Activated T-cell treated with anti-CD3 and anti-CD28 coated beads for 1 hour (primary cell): ENCODE measurements around the gene MRPL22.
"Not testable (repeated sequence)": the region's sequence is repeated elsewhere in the genome, so short reads cannot be mapped to it uniquely, and the experiment has no call there.

Experiments
- DNase-seq: peaks from one replicate; pipeline ENCODE4 v3.0.0-alpha.2; 2020; ENCODE audit warnings: low read depth

Gene MRPL22

DNA sequence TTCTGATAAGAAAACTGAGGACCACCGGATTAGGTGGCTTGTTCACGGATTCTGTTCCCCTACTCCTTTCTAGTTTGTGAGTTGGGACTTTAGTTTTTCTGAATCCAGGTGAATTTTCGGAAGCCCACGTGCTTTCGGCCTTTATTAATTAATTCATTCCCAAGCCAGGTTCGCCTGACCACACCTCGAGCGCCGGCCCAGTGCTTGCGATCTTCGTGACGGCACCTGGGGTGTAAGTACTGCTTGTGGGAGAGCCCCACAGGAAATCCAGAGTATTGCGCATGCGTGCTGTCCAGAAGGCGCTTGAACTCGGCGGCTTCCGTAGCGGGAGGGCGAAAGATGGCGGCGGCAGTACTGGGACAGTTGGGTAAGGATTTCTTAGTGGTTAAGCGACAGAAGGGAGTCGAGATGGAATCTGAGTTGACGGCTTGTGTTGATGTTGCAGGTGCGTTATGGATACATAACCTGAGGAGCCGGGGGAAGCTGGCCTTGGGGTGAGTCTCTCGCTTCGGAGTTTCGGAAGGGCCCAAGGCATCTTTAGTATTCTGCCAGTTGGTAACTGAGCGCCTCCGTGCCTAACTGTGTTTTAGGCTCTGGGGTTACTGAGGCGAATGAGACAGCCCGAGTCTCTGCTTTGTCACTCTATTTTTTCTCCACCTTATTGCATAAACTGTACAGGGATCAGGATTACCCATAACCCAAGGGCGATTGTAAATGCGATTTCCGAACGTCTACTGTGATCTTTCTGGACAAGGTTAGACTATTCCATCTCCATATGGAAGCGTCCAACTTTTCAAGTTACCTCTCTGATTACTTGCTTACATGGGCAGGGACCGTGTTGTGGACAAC, at the start of gene MRPL22:
MRPL22 (plus strand) TSS at position 302 of the 849 bp plus-strand sequence; CDS start at position 340, 38 bp downstream.
- DNase-seq = peak; percentile 92

DNA sequence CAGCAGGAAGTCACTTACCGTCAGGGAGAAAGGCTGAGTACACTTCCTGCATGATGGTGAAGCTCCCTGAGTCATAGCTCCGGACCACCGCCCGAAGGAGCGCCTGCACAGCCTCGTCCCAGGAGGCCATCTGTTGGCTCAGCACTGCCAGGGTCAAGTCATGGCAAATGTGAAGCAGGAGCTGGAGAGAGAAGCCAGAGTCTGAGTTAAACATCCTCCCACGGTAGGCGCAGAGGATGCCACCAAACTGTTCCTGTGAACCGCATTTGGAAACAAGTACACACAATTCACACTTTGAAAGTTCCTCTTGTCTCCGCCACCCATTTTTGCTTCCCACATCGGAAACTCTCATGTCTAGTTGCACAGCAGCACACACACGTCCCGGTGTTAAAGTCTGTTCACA, 48.5 kb upstream of the MRPL22 start:
- DNase-seq = no peak

DNA sequence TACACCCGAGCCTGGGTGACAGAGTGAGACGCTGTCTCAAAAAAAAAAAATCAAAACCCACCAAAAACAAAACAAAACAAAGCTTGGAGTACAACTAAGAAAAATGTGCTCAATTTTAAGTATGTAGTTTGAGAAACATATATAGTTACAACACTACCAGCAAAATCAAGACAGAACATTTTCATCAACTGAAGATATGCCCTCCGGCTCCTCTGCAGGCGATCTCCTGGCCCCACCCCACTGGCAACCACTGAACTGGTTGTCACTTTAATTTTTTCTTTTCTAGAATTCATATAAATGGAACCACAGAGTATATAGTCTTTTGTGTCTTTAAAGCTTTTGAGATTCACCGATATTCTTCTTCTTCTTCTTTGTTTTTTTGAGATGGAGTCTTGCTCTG, 47.5 kb upstream of the MRPL22 start:
- no peak for DNase-seq

DNA sequence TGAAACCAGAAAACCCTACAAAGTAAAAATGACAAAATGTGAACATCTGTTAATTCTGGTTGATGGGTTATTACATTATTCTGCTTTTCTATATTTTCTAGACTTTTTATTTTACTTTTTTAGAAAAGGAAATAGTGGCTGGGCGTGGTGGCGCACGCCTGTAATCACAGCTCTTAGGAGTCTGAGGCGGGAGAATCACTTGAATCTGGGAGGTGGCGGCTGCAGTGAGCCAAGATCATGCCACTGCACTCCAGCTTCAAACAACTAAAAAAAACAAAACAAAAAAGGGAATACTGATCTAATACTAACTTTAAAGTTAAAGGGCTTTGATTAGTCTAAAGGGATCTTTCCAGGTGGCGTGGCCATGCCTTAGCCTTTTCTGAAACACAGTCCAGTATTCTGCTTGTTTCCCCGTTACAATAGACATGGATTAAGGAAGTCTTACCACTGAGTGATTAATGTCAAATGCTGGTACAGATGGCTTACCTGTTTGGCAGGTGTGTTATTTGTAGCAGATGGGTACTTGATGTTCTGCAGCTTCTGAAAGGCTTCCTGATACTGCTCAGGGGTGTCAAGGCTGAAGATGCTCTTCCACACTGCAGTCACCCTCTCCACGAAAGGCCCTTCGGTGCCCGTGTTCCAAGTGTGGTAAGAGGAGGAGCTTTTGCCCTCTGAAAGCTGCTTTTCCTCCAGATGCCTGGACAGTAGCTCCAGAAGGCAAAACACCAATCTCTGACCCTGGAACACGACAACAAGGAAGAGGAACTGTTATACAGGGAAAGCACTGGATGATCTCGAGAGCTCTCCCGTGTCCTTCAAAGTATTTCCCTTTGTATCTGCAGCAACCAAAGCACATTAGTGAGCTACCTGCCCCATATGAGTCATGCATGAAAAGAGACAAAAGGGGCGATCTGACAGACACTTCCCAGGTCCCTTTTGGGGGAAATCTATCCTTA, 45.0 kb upstream of the MRPL22 start:
- DNase-seq = no peak

DNA sequence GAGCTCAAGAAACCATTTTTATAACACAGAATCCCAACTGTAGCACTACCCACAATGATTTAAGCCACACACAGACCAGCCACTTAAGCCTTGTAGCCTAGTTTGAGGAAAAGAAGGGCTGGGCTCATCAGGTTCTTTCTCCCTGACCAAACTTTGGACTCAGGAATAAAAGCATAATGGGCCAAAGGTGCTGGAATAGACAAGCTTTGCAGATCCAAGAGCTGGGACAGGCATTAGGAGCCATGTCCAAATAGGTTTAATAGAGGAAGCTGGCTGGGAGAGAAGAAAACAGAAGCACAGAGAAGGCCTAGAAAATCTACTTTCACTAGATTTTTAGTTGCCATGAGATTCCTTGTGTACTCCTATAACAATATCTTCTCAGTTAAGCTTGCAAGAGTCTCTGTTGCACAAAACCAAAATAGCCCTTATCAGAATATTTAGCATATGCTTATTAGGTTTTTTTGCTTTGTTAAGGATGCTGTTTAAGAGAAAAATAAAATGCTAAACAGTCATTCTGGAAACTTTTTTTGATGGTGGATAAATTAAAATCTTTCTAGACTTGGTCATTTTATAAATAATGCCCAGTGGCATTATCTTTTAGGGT, 44.2 kb upstream of the MRPL22 start:
- DNase-seq = no peak

DNA sequence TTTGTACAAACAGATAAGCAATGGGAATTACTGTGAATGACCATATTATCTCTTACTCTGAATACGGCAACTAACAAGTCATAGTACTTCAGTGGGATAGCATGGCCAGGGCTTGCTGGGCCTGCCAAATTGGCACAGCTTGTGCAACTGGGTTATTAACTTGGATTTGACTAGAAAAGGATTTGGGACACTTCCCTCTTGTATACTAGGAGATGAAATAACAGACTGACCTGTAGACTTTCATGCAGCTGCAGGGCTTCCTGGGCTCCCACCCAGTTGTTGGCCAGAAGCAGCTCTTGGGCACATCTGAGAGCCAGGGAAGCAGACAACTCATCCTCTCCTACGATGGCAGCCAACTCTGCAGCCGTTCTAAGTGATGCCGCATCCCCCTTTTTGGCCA, 42.7 kb upstream of the MRPL22 start:
- DNase-seq = no peak

DNA sequence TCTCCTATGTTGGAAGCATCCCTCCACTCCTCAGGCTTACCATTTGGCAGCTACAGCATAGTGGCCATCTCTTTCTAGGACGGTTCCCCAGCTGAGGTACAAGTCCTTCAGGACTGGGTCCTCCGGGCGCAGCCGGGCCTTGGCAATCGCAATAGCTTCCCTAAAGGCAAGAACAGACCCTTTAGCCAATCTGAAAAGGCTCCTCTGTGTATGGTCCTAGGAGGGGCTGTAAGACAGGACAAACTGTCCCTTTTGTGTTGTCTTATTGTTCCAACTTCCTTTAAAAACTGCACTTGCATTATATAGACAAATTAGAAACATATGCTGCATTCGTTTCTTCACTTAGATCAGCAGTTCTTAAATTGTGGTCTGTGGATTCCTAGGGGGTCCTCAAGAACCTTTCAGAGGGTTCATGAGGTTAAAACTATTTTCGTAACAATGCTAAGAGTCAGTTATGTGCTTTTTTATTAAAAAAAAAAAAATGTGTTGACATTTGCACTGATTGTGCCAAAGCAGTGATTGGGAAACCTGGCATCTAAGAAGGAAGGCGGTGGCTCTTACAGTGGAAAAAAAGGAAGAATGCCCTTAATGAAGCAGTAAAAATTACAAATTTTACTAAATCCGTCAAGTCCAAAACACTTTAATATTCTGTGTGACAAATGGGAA, 41.6 kb upstream of the MRPL22 start:
- no peak for DNase-seq

DNA sequence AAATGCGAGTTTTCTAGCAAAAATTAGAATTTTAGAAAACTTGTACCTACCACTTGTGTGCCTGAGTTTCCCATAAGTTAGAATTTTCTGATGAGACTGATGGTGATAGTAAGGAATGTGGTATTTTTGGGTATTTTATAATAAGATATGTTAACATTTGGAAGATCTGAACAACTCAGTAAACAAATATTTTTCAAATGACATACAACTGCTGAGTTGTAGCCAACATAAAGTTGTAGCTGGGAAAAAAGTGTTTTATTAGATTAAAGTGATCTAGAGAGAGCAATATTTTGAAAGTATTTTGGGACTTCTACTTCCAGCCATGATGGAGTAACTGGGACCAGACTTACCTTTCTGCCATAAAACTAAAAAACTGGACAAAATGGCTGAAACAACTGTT, 40.8 kb upstream of the MRPL22 start:
- DNase-seq = no peak

DNA sequence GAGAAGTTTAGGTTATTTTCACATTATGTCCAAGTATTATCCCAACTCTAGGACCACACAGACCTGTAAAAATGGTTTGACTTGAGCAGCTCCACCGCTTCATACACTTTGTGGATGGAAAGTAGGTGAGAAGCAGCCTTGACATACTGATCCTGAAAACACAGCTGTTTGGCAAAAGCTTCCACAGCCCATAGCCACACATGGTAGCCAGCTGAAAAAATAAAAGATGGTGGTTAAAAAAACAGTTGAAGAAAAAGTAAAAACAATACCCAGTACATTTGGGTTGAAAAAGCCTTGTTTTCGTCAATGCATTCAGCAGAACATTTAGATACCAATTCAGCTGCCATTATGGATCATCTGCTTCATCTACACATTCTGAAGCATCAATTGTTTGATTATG, 39.6 kb upstream of the MRPL22 start:
- DNase-seq = no peak

DNA sequence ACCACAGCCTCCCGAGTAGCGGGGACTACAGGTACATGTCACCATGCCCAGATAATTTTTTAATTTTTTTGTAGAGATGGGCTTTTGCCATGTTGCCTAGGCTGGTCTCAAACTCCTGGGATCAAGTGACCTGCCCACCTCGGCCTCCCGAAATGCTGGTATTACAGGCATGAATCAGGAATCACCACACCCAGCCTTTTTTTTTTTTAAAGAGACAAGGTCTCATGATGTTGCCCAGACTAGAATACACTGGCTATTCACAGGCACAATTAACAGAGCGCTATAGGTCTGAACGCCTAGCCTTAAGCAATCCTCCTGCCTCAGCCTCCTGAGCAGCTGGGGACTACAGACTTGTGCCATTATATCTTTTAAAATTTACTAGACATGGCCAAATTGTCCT, 39.0 kb upstream of the MRPL22 start:
- no peak for DNase-seq

DNA sequence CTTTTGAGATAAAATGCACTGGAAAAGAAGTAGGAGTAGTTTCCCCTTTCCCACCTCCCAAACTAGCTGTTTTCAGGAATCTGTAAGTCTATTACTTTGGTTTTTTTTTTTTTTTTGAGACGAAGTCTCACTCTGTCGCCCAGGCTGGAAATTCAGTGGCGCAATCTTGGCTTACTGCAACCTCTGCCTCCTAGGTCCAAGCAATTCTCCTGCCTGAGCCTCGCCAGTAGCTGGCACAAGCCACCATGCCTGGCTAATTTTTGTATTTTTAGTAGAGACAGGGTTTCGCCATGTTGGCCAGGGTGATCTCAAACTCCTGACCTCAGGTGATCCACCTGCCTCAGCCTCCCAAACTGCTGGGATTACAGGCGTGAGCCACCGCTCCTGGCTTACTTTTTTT, 35.3 kb upstream of the MRPL22 start:
- DNase-seq = not testable (repeated sequence)

DNA sequence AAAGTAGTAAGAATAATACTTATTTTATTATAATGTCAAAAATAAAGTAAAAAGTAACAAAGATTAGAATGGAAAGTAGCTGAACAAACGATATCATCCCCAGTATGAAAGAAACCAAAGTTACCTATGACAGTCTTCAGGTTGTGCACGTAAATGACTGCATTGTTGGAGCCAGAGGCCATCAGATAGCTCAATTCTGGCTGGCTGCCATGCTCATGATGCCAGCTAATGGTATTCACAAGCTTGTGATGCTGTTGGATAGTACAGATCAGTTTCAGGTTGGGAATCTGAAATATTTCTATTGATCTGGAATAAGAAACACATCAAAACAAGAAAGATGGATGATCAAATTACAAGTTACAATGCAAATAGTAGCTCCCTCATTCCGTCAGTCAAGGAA, 24.0 kb upstream of the MRPL22 start:
- DNase-seq = no peak

DNA sequence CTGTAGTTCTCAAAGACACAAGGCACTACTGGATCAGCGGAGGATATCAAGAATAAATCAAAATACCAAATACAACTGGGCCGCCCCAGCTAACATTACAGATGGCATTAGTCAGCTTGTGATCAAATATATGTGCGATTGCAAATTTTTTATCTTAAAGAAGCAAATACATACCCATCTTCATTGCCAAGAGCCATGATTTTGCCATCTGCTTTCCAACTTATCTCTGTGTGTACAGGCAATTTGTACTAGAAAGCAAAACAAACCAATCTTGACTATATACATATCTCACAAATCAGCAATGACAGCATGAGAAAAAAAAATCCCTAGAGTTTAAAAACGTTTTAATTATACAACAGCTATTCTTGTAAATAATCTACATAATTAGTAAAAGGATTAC, 23.1 kb upstream of the MRPL22 start:
- no peak for DNase-seq

DNA sequence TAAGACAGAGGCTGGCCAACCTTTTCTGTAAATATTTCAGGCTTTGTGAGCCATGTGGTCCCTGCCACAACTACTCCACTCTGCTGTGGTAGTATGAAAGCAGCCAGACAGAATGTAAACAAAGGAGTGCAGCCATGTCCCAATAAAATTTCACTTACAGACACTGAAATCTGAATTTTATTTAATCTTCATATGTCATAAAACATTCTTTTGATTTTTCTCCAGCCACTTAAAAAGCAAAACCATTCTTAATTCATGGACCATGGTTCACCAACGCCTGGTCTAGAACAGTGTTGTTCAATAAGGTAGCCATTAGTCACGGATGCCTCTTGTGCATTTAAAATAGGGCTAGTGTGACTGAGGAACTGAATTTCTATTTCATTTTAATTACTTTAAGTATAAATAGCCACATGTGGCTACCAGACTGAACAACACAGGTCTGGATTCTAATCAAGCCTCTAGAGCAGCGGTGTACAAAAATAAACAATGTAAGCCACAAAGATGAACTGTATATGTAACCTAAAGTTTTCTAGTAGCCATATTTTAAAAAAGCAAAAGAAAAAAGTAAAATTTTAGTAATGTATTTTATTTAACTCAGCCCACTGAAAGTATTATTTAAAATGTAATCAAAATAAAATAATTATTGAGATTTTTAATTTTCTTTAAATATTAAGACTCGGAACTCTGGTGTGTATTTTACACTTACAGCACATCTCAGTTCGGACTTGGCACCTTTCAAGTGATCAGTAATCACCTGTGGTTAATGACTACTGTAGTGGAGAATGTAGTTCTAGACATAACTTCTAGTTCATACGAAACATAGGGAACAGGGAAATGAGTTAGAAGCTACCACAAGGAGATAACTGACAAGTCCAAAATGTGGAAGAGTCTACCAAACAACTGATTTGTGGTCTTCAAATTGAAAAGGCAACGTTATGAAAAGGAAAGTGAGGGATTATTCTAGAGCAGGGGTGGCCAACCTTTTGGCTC, 17.1 kb upstream of the MRPL22 start:
- DNase-seq = no peak

DNA sequence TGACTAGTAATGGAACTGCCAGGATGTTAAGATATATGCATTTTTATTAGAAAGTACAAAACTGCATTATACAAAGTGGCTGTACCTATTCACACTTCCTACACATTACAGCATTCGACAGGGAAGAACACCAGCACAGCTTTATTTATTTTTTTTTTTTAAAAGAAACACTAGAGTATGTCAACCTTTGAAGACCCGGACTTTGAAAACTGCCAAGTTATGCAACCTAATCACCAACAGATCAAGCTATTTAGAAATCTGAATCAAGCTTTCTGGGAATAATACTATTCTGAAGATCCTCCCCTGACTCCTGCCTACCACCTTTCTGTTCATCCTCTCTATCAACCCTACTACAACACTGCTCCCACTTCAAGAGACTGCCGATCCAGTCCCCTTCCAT, 7.3 kb upstream of the MRPL22 start:
- DNase-seq = no peak

DNA sequence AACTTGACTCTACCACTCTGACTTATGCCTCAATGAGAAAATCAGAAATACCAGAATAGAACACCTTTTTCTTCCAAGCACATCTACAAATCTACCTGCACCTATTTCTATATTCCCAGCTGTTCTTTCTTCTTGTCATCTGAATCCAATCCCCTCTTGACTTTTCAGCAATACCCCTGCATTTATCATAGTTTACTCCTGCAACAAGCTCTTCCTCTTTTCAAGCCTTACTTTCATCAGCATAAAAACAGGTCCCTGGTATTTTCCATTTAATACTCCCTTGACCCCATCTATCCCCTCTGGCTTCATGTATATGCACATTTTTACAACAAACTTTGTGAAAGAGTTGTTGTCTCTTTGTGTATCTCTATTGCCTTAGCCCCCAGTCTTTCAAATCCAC, 6.0 kb upstream of the MRPL22 start:
- no peak for DNase-seq

DNA sequence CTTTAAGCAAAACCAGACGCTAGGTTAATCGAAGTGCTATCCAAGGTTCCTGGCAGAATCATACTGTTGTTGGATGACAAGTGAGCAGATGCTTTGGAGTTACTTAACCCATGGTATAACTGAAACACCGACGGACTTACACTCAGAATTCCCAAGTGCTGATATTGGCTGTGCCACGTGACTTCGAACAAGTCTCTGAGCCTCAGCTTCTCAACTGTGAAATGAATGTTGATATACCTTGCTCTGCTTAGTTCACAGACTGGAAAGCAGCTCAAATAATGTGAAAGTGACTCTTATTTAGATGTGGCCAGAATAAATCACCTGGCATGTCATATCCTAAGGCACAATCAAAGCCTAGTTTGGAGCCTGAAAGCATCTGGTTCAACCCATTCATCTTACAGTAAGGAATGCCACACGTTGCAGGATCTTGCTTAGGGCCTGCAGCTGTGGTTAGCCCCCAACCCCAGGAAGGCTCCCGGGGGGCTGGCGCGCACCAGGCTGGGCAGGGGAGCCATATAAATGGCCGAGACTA, 3.6 kb upstream of the MRPL22 start:
- DNase-seq = no peak

DNA sequence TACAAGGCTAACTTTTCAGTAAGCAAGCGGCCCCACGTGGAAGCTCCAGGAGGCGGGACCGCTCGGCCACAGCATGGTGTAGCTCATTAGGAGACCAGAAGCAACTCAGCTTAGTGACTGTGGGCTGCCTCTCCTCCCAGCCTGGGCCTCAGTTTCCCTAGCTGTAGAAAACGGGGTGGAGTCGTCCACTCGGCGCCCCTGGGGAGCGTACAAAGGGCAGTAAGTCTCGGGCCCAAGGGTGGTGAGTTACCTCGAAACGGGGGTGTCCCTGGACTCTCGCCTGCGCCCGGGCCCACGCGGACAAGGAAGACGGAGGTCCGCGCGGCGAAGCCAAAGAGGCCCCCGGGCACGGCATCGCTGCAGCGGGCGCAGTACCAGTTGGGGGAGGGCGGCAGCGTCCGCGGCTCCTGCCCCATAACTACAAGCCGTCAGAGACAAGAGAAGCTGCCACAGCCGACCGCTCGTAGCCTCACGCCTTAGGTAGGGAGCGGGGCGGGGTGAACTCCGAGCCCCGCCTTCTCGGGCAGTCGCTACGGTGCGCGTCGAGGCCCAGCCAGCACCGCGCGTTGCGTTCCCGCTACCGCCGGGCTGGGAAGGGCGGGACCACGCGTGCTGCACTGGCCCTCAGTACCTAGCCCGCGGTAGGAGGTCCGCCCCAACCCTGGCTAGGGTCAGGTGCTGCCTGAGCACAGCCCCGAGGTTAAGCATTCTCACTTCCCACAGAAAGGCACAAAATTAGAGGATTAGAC, 3.0 kb upstream of the MRPL22 start, which contains the start of gene GEMIN5:
GEMIN5 (minus strand) TSS at position 494 of the 749 bp plus-strand sequence; CDS start at position 416, 78 bp downstream.
- DNase-seq = peak; percentile 74

DNA sequence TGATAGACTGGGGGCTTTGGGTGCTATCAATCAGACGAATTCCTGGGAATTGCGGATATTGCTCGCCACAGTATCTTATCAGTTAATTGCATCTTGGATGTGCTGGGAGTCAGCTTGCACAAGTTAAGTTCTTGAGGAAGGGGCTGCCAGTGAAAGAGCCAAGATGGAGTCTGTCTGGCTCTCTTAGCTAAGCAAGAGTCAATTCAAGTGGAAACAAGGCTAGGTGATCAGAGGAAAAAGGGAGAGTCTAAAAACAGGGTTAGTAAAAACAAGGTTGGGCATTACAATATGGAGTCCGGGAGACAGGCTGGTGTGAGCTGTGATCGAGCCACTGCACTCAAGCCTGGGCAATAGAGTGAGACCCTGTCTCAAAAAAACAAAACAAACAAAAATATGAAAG, 1.5 kb upstream of the MRPL22 start:
- DNase-seq = not testable (repeated sequence)

DNA sequence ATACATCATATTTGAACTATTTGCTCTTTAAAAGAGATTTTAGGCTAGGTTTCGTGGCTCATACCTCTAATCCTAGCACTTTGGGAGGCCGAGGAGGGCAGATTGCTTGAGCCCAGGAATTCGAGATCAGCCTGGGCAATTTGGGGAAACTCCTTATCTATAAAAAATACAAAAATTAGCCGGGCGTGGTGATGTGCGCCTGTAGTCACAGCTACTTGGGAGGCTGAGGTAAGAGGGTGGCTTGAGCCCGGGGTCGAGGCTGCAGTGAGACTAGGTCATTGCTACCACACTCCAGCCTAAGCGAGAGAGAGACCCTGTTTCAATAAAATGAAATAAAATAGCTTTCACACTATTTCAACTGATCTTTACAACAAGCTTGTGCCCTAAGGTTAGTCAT, 500 bp upstream of the MRPL22 start:
- DNase-seq = no peak
